IMR-90 (cell line): ENCODE data around the gene TAF3. TPM values are rescaled to one million over a fixed set of nuclear protein-coding genes. Genes with fewer than 3 reads are reported as not detected.

Experiments
- ATAC-seq: fragments of 200-7000 bp; cut with Tn5 transposase; 2 replicates; pipeline ENCODE4 v1.9.1; 2020; ENCODE audit warnings: low read depth, mild to moderate bottlenecking, moderate library complexity
- BruUV-seq: library from RNA; stranded (reverse); fragments of 400-500 nt; replicated peaks from 2 replicates; lab custom pipeline; 2021; lab: Mats Ljungman, UMichigan
- CTCF ChIA-PET: fragments of 300-600 bp; formaldehyde crosslinking; extraction: SDS; loops from one replicate; lab custom pipeline; 2021; ENCODE audit warnings: antibody characterized with exemption; lab: Yijun Ruan, JAX
- POLR2A ChIA-PET: fragments of 300-600 bp; sonication (Branson Sonifier 250); formaldehyde crosslinking; loops from one replicate; lab custom pipeline; 2022; ENCODE audit warnings: antibody characterized with exemption; ENCODE audit not compliant: unreplicated experiment; lab: Charles Lee
- DNase-seq: peaks from one replicate; pipeline ENCODE4 v3.0.0; 2013
- H2AFZ ChIP-seq: replicated peaks from 2 replicates; pipeline ENCODE3; 2013; ENCODE audit warnings: low read length, mild to moderate bottlenecking; ENCODE audit not compliant: poor library complexity
- H2AK5ac ChIP-seq: 2 replicates; pipeline ENCODE4 v1.6.1; 2013; ENCODE audit warnings: low read depth, low read length, inconsistent platforms
- H2AK9ac ChIP-seq: replicated peaks from 2 replicates; pipeline ENCODE3; 2013; ENCODE audit warnings: mild to moderate bottlenecking, low read depth, low read length, moderate library complexity; ENCODE audit not compliant: poor library complexity
- H2BK120ac ChIP-seq: 2 replicates; pipeline ENCODE4 v1.6.1; 2013; ENCODE audit warnings: low read depth, low read length, inconsistent platforms
- H2BK15ac ChIP-seq: 3 replicates; pipeline ENCODE4 v1.6.1; 2013; ENCODE audit warnings: low read depth, low read length, inconsistent platforms
- H2BK20ac ChIP-seq: 2 replicates; pipeline ENCODE4 v1.6.1; 2013; ENCODE audit warnings: low read depth, mild to moderate bottlenecking, inconsistent platforms, low read length, moderate library complexity
- H2BK5ac ChIP-seq: 2 replicates; pipeline ENCODE4 v1.6.1; 2013; ENCODE audit warnings: mild to moderate bottlenecking, low read depth, low read length, inconsistent platforms; ENCODE audit not compliant: poor library complexity, severe bottlenecking
- H3K14ac ChIP-seq: replicated peaks from 2 replicates; pipeline ENCODE4 v1.6.1; 2013; ENCODE audit warnings: low read depth, low read length, inconsistent platforms
- H3K18ac ChIP-seq: 2 replicates; pipeline ENCODE4 v1.6.1; 2013; ENCODE audit warnings: low read depth, low read length, control low read depth
- H3K23ac ChIP-seq: 2 replicates; pipeline ENCODE4 v1.6.1; 2013; ENCODE audit warnings: low read depth, low read length, inconsistent platforms
- H3K27ac ChIP-seq: 2 replicates; pipeline ENCODE4 v1.5.1; 2013; ENCODE audit warnings: mild to moderate bottlenecking, control low read depth, low read length; ENCODE audit not compliant: insufficient read depth
- H3K27me3 ChIP-seq: 2 replicates; pipeline ENCODE4 v1.6.1; 2013; ENCODE audit warnings: low read length; ENCODE audit not compliant: control insufficient read depth, insufficient read depth
- H3K36me3 ChIP-seq: 2 replicates; pipeline ENCODE4 v1.6.1; 2013; ENCODE audit warnings: low read length, mixed read lengths; ENCODE audit not compliant: control insufficient read depth, insufficient read depth
- H3K4ac ChIP-seq: 2 replicates; pipeline ENCODE4 v1.6.1; 2013; ENCODE audit warnings: low read depth, low read length, inconsistent platforms
- H3K4me1 ChIP-seq: 2 replicates; pipeline ENCODE4 v1.6.1; 2013; ENCODE audit warnings: low read length, mixed read lengths; ENCODE audit not compliant: control insufficient read depth, insufficient read depth
- H3K4me2 ChIP-seq: 2 replicates; pipeline ENCODE4 v1.6.1; 2013; ENCODE audit warnings: low read depth, mild to moderate bottlenecking, control low read depth, low read length, moderate library complexity
- H3K4me3 ChIP-seq: 2 replicates; pipeline ENCODE4 v1.5.1; 2013; ENCODE audit warnings: low read depth, mild to moderate bottlenecking, control low read depth, low read length, moderate library complexity; ENCODE audit not compliant: insufficient read depth
- H3K56ac ChIP-seq: 2 replicates; pipeline ENCODE4 v1.6.1; 2013; ENCODE audit warnings: low read length, inconsistent platforms; ENCODE audit not compliant: insufficient read depth; ENCODE audit errors: extremely low read depth
- H3K79me1 ChIP-seq, 2 experiments: 2 replicates each; pipeline ENCODE4 v1.6.1; 2013; ENCODE audit warnings: low read length in 2 of 2, inconsistent platforms in 1 of 2, low read depth in 1 of 2
- H3K9ac ChIP-seq: 2 replicates; pipeline ENCODE4 v1.6.1; 2013; ENCODE audit warnings: low read depth, low read length, control low read depth
- H3K9me1 ChIP-seq: 2 replicates; pipeline ENCODE4 v1.6.1; 2013; ENCODE audit warnings: low read length, inconsistent platforms; ENCODE audit not compliant: insufficient read depth
- H3K9me3 ChIP-seq: 2 replicates; pipeline ENCODE4 v1.6.1; 2013; ENCODE audit warnings: low read length; ENCODE audit not compliant: control insufficient read depth, insufficient read depth
- H4K20me1 ChIP-seq: 2 replicates; pipeline ENCODE4 v1.6.1; 2013; ENCODE audit warnings: low read length, inconsistent platforms; ENCODE audit not compliant: insufficient read depth
- H4K5ac ChIP-seq: 2 replicates; pipeline ENCODE4 v1.6.1; 2013; ENCODE audit warnings: mild to moderate bottlenecking, low read depth, low read length, control low read depth
- H4K8ac ChIP-seq, 2 experiments: 2 replicates each; pipeline ENCODE4 v1.6.1; 2013; ENCODE audit warnings: low read depth in 2 of 2, low read length in 2 of 2, control low read depth in 1 of 2, inconsistent platforms in 1 of 2
- H4K91ac ChIP-seq: 2 replicates; pipeline ENCODE4 v1.6.1; 2013; ENCODE audit warnings: low read depth, low read length, inconsistent platforms; ENCODE audit not compliant: insufficient read depth
- FOS ChIP-seq: fragments of 150-350 bp; IDR thresholded peaks from 2 replicates; pipeline ENCODE4 v1.6.1; 2016; ENCODE audit warnings: low read depth, low read length
- MAFK ChIP-seq: IDR thresholded peaks from 2 replicates; pipeline ENCODE4 v1.6.1; 2012; ENCODE audit warnings: low read depth, low read length, improper control_type of control experiment
- RAD21 ChIP-seq: IDR thresholded peaks from 2 replicates; pipeline ENCODE4 v1.6.1; 2012; ENCODE audit warnings: low read length, improper control_type of control experiment
- RCOR1 ChIP-seq: IDR thresholded peaks from 2 replicates; pipeline ENCODE4 v1.6.1; 2012; ENCODE audit warnings: mild to moderate bottlenecking, low read length, improper control_type of control experiment; ENCODE audit not compliant: insufficient replicate concordance
- WGBS, 2 experiments: methylation state at CpG; one replicate each; pipeline versions ENCODE4 v1.1.5 to v1.1.7; 2013; ENCODE audit warnings: missing lambda C conversion rate in 2 of 2; ENCODE audit not compliant: insufficient read length in 1 of 2; ENCODE audit errors: extremely low coverage in 2 of 2; 5-methylcytosine and 5-hydroxymethylcytosine counted together
- dilution Hi-C: fragments of 300-500 bp; cut with HindIII; formaldehyde crosslinking; loops from one replicate; pipeline ENCODE4 v1.14.3; 2018; ENCODE audit warnings: low sequenced_read_pairs; ENCODE audit not compliant: unreplicated experiment
- in situ Hi-C: fragments of 300-500 bp; cut with MboI; formaldehyde crosslinking; loops from 3 replicates; pipeline ENCODE4 v1.14.3; 2019; ENCODE audit warnings: low sequenced_read_pairs, inconsistent platforms, mixed read lengths
- intact Hi-C: fragments of 100-400 bp; cut with micrococcal nuclease; formaldehyde crosslinking; loops from 2 replicates; pipeline ENCODE4 v1.10.0; 2022
- polyA plus RNA-seq, 3 experiments: library from polyadenylated mRNA; depleted of rRNA; stranded (reverse); fragments of >200 nt; gene quantifications; 2 replicates each; pipeline ENCODE4 v1.2.3, GENCODE V29; 2012; ENCODE audit warnings: low replicate concordance in 1 of 3
- total RNA-seq: library from RNA; depleted of rRNA; stranded (reverse); fragments of >200 nt; gene quantifications from 2 replicates; pipeline ENCODE4 v1.2.3, GENCODE V29; 2012

TAF3 gene
- total and polyA plus RNA-seq, 2 of the 4 experiments (the other 2 are of a cell fraction) = 1.4 to 2.3 TPM

- Histone ChIP-seq H2AFZ (no peak overlapping the region), H3K9ac (no peak overlapping the region), H3K4me2 (no peak overlapping the region; the same call in 1 of the 2 replicates), H4K20me1 (peaks cover 59% of the 10 kb centered on the region), H2AK9ac (no peak overlapping the region), H3K27ac (no peak overlapping the region), H4K8ac (no peak overlapping the region), H4K5ac (no peak overlapping the region), H3K4me1 (peaks cover 10% of the 10 kb centered on the region), H2BK5ac (no peak overlapping the region), H3K56ac (no peak overlapping the region), H4K91ac (no peak overlapping the region), H3K79me1 (peaks cover 2 to 51% of the 10 kb centered on the region in 2 experiments; a peak in 2 of 4 replicates), H3K9me1 (0 out of 2 replicates have a peak, but pooled peaks cover 7% of the 10 kb centered on the region), H2BK120ac (no peak overlapping the region), H3K27me3 (no peaks in the 10 kb centered on the region), H3K4ac (no peak overlapping the region), H3K4me3 (no peak overlapping the region), H3K23ac (no peak overlapping the region), H2BK15ac (no peak overlapping the region), H3K14ac (no peak overlapping the region), H2AK5ac (no peak overlapping the region), H3K36me3 (peaks cover 1% of the 10 kb centered on the region; the same call in 1 of the 2 replicates), H2BK20ac (no peak overlapping the region), H3K9me3 (no peaks in the 10 kb centered on the region), H3K18ac (no peak overlapping the region)
- CTCF ChIA-PET = interaction anchor here (1.3 kb wide), 1 partner anchor 9 kb away, joined by 4 read pairs; no protein-coding TSS in a partner anchor
- DNase-seq = no peak
- ATAC-seq = no peak
- POLR2A ChIA-PET = no interaction called here
- intact Hi-C loops = no loop called here
- no TSS peak for BruUV-seq
- WGBS, 2 experiments = no CpG with 5 or more reads among the region's 1 CpG
- dilution Hi-C loops = no loop called here
- in situ Hi-C loops = loop anchor here (25.0 kb wide), 1 partner anchor 1055 kb away; no protein-coding TSS in a partner anchor
- TF ChIP-seq RAD21 (no peak), RCOR1 (no peak), MAFK (no peak), FOS (no peak)
These were observed 25.8 kb upstream of the TAF3 start for GRCh38 chr10:7792541-7792940.
